Endothelial cell of umbilical vein (primary cell): ENCODE results near the gene PAQR4. TPM values are rescaled to one million over a fixed set of nuclear protein-coding genes. Genes with fewer than 3 reads are reported as not detected.

Source experiments
- BruUV-seq: library from RNA; stranded (reverse); fragments of 400-500 nt; replicated peaks from 2 replicates; lab custom pipeline; 2021; lab: Mats Ljungman, UMichigan
- CTCF ChIA-PET: fragments of 300-600, 350-600 bp; sonication (Branson Sonifier 250); formaldehyde crosslinking; loops from one replicate; lab custom pipeline; 2021; ENCODE audit warnings: antibody characterized with exemption, inconsistent platforms; lab: Charles Lee
- POLR2A ChIA-PET: fragments of 300-600, 350-600 bp; sonication (Branson Sonifier 250); formaldehyde crosslinking; loops from one replicate; lab custom pipeline; 2021; ENCODE audit warnings: antibody characterized with exemption, inconsistent platforms; lab: Charles Lee
- DNase-seq: peaks from one replicate; pipeline ENCODE4 v3.0.0-alpha.2; 2011; ENCODE audit warnings: low read depth, low spot score
- FAIRE-seq: peaks from 2 replicates; lab custom pipeline; 2011; peaks lifted over from hg19 to GRCh38; lab: Jason Lieb, UNC
- H2AFZ ChIP-seq: 2 replicates; pipeline ENCODE4 v1.6.0; 2012; ENCODE audit warnings: low read depth, low read length, control low read depth, inconsistent platforms
- H3K27ac ChIP-seq: 2 replicates; pipeline ENCODE4 v1.5.1; 2011; ENCODE audit warnings: low read depth, mild to moderate bottlenecking, control low read depth, low read length, moderate library complexity; ENCODE audit not compliant: insufficient read depth
- H3K27me3 ChIP-seq, 2 experiments: 2 replicates each; pipeline versions ENCODE4 v1.6.0 to v1.6.1; 2011; ENCODE audit warnings: low read length in 2 of 2, mixed read lengths in 1 of 2; ENCODE audit not compliant: control insufficient read depth in 2 of 2, insufficient read depth in 2 of 2
- H3K36me3 ChIP-seq, 2 experiments: 2 replicates in 1 of 2; 3 replicates in 1 of 2; pipeline ENCODE4 v1.5.1; 2011; ENCODE audit warnings: low read length in 2 of 2, mild to moderate bottlenecking in 1 of 2, moderate library complexity in 1 of 2; ENCODE audit not compliant: control insufficient read depth in 2 of 2, insufficient read depth in 2 of 2; ENCODE audit errors: extremely low read depth in 1 of 2
- H3K4me1 ChIP-seq: 3 replicates; pipeline ENCODE4 v1.5.1; 2011; ENCODE audit warnings: mild to moderate bottlenecking, low read length; ENCODE audit not compliant: control insufficient read depth, insufficient read depth; ENCODE audit errors: extremely low read depth
- H3K4me2 ChIP-seq: 2 replicates; pipeline ENCODE4 v1.6.1; 2011; ENCODE audit warnings: low read length, control low read depth, mixed read lengths; ENCODE audit not compliant: insufficient read depth
- H3K4me3 ChIP-seq, 3 experiments: fragments of 200-600 bp in 1 of 3; sonication (generic), shearing (Covaris generic) in 1 of 3; replicated peaks in 1 of 3; 2 replicates each; pipeline ENCODE4 v1.5.1; 2011 to 2016; ENCODE audit warnings: control low read depth in 3 of 3, low read length in 3 of 3, mild to moderate bottlenecking in 2 of 3, inconsistent platforms in 1 of 3, low read depth in 1 of 3, moderate library complexity in 1 of 3; ENCODE audit not compliant: insufficient read depth in 1 of 3
- H3K79me2 ChIP-seq: 2 replicates; pipeline ENCODE4 v1.6.0; 2012; ENCODE audit warnings: low read length, inconsistent platforms; ENCODE audit not compliant: control insufficient read depth, insufficient read depth
- H3K9ac ChIP-seq: replicated peaks from 2 replicates; pipeline ENCODE3; 2011; ENCODE audit warnings: low read length, control low read depth; ENCODE audit not compliant: insufficient read depth; ENCODE audit errors: extremely low read depth
- H3K9me1 ChIP-seq: replicated peaks from 3 replicates; pipeline ENCODE4 v1.6.0; 2011; ENCODE audit warnings: mild to moderate bottlenecking, low read length; ENCODE audit not compliant: control insufficient read depth, insufficient read depth; ENCODE audit errors: extremely low read depth
- H3K9me3 ChIP-seq: replicated peaks from 2 replicates; pipeline ENCODE4 v1.5.1; 2012; ENCODE audit warnings: low read length, inconsistent platforms; ENCODE audit not compliant: control insufficient read depth, insufficient read depth
- H4K20me1 ChIP-seq: replicated peaks from 2 replicates; pipeline ENCODE3; 2011; ENCODE audit warnings: mild to moderate bottlenecking, low read length; ENCODE audit not compliant: control insufficient read depth, insufficient read depth; ENCODE audit errors: extremely low read depth
- EZH2 ChIP-seq: IDR thresholded peaks from 2 replicates; pipeline ENCODE4 v1.6.1; 2012; ENCODE audit warnings: borderline replicate concordance, low read depth, mild to moderate bottlenecking, moderate library complexity, low read length, inconsistent platforms; ENCODE audit not compliant: severe bottlenecking
- FOS ChIP-seq: IDR thresholded peaks from 2 replicates; pipeline ENCODE4 v1.6.1; 2011; ENCODE audit warnings: mild to moderate bottlenecking, low read length, moderate library complexity, borderline replicate concordance; ENCODE audit not compliant: insufficient read depth
- GATA2 ChIP-seq: IDR thresholded peaks from 2 replicates; pipeline ENCODE4 v1.7.0; 2011; ENCODE audit warnings: low read depth, mild to moderate bottlenecking, moderate library complexity, mixed read lengths, low read length; ENCODE audit not compliant: insufficient read length, insufficient read depth
- JUN ChIP-seq: IDR thresholded peaks from 2 replicates; pipeline ENCODE4 v1.6.1; 2011; ENCODE audit warnings: borderline replicate concordance, low read depth; ENCODE audit not compliant: insufficient read length, insufficient read depth
- MYC ChIP-seq: IDR thresholded peaks from one replicate; pipeline ENCODE4 v1.6.1; 2011; ENCODE audit warnings: mild to moderate bottlenecking, low read depth, low read length
- POLR2A ChIP-seq: IDR thresholded peaks from 2 replicates; pipeline ENCODE4 v1.6.1; 2012; ENCODE audit warnings: low read depth, mild to moderate bottlenecking, control low read depth, low read length
- POLR2AphosphoS5 ChIP-seq: IDR thresholded peaks from 2 replicates; pipeline ENCODE4 v1.6.1; 2012; ENCODE audit warnings: low read depth, mild to moderate bottlenecking, control low read depth, low read length, moderate library complexity; ENCODE audit not compliant: insufficient read depth
- dilution Hi-C: fragments of 300-500 bp; cut with MboI; formaldehyde crosslinking; loops from one replicate; pipeline ENCODE4 v1.15.0; 2019; ENCODE audit warnings: low sequenced_read_pairs; ENCODE audit not compliant: extremely low pct_ligation_motif_present
- intact Hi-C: fragments of 100-400 bp; cut with micrococcal nuclease; formaldehyde crosslinking; loops from one replicate; pipeline ENCODE4 v1.10.0; 2022
- polyA plus RNA-seq, 4 experiments: library from polyadenylated mRNA; depleted of rRNA in 3 of 4; stranded (reverse) in 3 of 4; unstranded in 1 of 4; fragments of >200 nt; gene quantifications; 2 replicates each; pipeline versions ENCODE4 v1.2.1 to v1.2.3, GENCODE V29; 2011 to 2012; ENCODE audit warnings: missing spikeins in 1 of 4
- total RNA-seq: library from RNA; stranded (reverse); gene quantifications from 2 replicates; pipeline ENCODE4 v1.2.3, GENCODE V29; 2021
- TF ChIP-seq, protein P1 (sequence below): IDR thresholded peaks from 2 replicates; pipeline ENCODE4 v1.6.1; 2011; ENCODE audit not compliant: insufficient read depth, insufficient read length
- TF ChIP-seq, protein P2 (sequence below), 2 donors: IDR thresholded peaks; 1 replicate in 1 of 2; 2 replicates in 1 of 2; pipeline ENCODE4 v1.5.1; 2011; ENCODE audit warnings: low read length in 2 of 2, mild to moderate bottlenecking in 2 of 2, moderate library complexity in 2 of 2, control low read depth in 1 of 2, inconsistent platforms in 1 of 2, low read depth in 1 of 2; ENCODE audit not compliant: insufficient read depth in 1 of 2; ENCODE audit errors: extremely low read depth in 1 of 2

The PAQR4 gene
- total and polyA plus RNA-seq, 2 donors (not counting 3 experiments of a cell fraction or from before 2014, with no cell fraction given), result 23.8 to 31.2 TPM

DNA sequence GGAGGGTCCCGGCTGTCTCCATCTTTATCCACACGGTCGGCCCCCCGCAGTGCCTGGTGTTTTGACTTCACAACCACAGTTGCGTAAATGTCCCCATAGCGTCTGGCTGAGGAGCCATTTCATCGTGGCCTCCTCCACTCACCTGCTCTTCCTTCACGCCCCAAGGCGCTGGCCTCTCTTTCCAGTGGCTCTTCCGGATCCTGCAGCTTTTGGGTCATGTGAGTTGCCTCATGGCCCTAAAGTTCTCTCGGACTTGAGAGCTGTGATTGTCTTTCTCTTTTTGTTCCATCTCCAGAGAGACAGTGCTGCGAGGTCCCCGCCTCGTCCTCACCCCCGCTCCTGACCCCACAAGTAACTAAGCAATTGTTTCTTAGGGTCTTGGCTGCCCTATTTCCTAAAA is 34.7 kb upstream of the PAQR4 start:
- H3K27me3 ChIP-seq, result no peaks in the 10 kb centered on the region
- TF ChIP-seq, protein P1, sequence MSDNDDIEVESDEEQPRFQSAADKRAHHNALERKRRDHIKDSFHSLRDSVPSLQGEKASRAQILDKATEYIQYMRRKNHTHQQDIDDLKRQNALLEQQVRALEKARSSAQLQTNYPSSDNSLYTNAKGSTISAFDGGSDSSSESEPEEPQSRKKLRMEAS, result no peak
- TF ChIP-seq MYC, result no peak
- TF ChIP-seq EZH2, result no peak
- no peak for TF ChIP-seq GATA2
- TF ChIP-seq, protein P2, sequence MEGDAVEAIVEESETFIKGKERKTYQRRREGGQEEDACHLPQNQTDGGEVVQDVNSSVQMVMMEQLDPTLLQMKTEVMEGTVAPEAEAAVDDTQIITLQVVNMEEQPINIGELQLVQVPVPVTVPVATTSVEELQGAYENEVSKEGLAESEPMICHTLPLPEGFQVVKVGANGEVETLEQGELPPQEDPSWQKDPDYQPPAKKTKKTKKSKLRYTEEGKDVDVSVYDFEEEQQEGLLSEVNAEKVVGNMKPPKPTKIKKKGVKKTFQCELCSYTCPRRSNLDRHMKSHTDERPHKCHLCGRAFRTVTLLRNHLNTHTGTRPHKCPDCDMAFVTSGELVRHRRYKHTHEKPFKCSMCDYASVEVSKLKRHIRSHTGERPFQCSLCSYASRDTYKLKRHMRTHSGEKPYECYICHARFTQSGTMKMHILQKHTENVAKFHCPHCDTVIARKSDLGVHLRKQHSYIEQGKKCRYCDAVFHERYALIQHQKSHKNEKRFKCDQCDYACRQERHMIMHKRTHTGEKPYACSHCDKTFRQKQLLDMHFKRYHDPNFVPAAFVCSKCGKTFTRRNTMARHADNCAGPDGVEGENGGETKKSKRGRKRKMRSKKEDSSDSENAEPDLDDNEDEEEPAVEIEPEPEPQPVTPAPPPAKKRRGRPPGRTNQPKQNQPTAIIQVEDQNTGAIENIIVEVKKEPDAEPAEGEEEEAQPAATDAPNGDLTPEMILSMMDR (IDR thresholded peaks at IDR 0.05; ENCODE audit: extremely low read depth in 1 of 2, insufficient read depth in 1 of 2, low read depth in 1 of 2, low read length in 2 of 2), result no peak
- TF ChIP-seq POLR2AphosphoS5, result no peak
- no peak for TF ChIP-seq POLR2A
- TF ChIP-seq FOS, result no peak
- TF ChIP-seq JUN, result no peak

More for the DNA sequence above, 34.7 kb upstream of the PAQR4 start:
- Histone ChIP-seq H3K9me3 (no peaks in the 10 kb centered on the region), H3K4me3 (no peak overlapping the region), H3K4me2 (no peak overlapping the region), H3K27ac (no peak overlapping the region), H3K36me3 (peaks cover 0 to 38% of the 10 kb centered on the region in 2 experiments), H2AFZ (no peak overlapping the region), H3K9me1 (no peaks in the 10 kb centered on the region), H3K9ac (no peak overlapping the region), H3K4me1 (no peaks in the 10 kb centered on the region), H4K20me1 (no peaks in the 10 kb centered on the region), H3K79me2 (no peaks in the 10 kb centered on the region)
- CTCF ChIA-PET, result no interaction called here
- no peak for DNase-seq
- dilution Hi-C loops, result no loop called here
- BruUV-seq, result no TSS peak
- POLR2A ChIA-PET, result no interaction called here
- no peak for FAIRE-seq
- intact Hi-C loops, result no loop called here
